GM12878 (cell line): ENCODE data around the gene MDC1. TPM values are rescaled to one million over a fixed set of nuclear protein-coding genes. Genes with fewer than 3 reads are reported as not detected.
A peak's percentile ranks its signal among the peaks of the same experiment; 100 is the strongest.

Source experiments
- ASH2L ChIP-seq: fragments of 300-600, 200-600 bp; sonication (generic); IDR thresholded peaks from 2 replicates; pipeline ENCODE4 v1.6.1; 2017; ENCODE audit warnings: low read depth, mild to moderate bottlenecking, borderline replicate concordance
- BACH1 ChIP-seq: fragments of 450-650 bp; IDR thresholded peaks from 2 replicates; pipeline ENCODE4 v1.6.1; 2017; ENCODE audit warnings: mild to moderate bottlenecking, borderline replicate concordance
- CBX3 ChIP-seq: fragments of 200-600 bp; sonication (generic); IDR thresholded peaks from 2 replicates; pipeline ENCODE4 v1.6.1; 2016; ENCODE audit warnings: low read depth, borderline replicate concordance
- EZH2 ChIP-seq: IDR thresholded peaks from 2 replicates; pipeline ENCODE4 v1.6.1; 2012; ENCODE audit warnings: low read depth, mild to moderate bottlenecking, control low read depth, inconsistent platforms, low read length, borderline replicate concordance; ENCODE audit not compliant: control insufficient read depth
- HDGF ChIP-seq: fragments of 450-650 bp; IDR thresholded peaks from 2 replicates; pipeline ENCODE4 v1.6.1; 2016; ENCODE audit warnings: antibody characterized with exemption
- KAT2A ChIP-seq: conservative IDR thresholded peaks from 2 replicates; pipeline ENCODE4 v1.6.1; 2011; ENCODE audit warnings: low read depth, low read length; ENCODE audit not compliant: control insufficient read depth
- MAX ChIP-seq: IDR thresholded peaks from 2 replicates; pipeline ENCODE4 v1.6.1; 2012; ENCODE audit warnings: low read depth, low read length, improper control_type of control experiment
- MLLT1 ChIP-seq: fragments of 450-650 bp; IDR thresholded peaks from 2 replicates; pipeline ENCODE4 v1.6.1; 2016; ENCODE audit warnings: mild to moderate bottlenecking
- NFXL1 ChIP-seq: fragments of 450-650 bp; IDR thresholded peaks from 2 replicates; pipeline ENCODE4 v1.6.1; 2017; ENCODE audit warnings: antibody characterized with exemption, mild to moderate bottlenecking, borderline replicate concordance
- PML ChIP-seq: IDR thresholded peaks from 2 replicates; pipeline ENCODE4 v1.6.1; 2012; ENCODE audit warnings: low read length, inconsistent platforms
- RFX5 ChIP-seq: IDR thresholded peaks from 2 replicates; pipeline ENCODE4 v1.6.1; 2011; ENCODE audit warnings: low read depth, low read length, improper control_type of control experiment
- SMC3 ChIP-seq: IDR thresholded peaks from 2 replicates; pipeline ENCODE4 v1.6.1; 2011; ENCODE audit warnings: low read length, improper control_type of control experiment, borderline replicate concordance
- TCF3 ChIP-seq: IDR thresholded peaks from 2 replicates; pipeline ENCODE4 v1.6.1; 2012; ENCODE audit warnings: low read depth, mild to moderate bottlenecking, low read length, borderline replicate concordance; ENCODE audit not compliant: insufficient read depth
- polyA plus RNA-seq, 11 experiments: library from polyadenylated mRNA; depleted of rRNA in 4 of 11; unstranded in 6 of 11; stranded (reverse) in 5 of 11; fragments of >200 nt; fragmentation: Nextera tagmentation in 4 of 11; fragmentation: Illumina TruSeq in 1 of 11; extraction: Ambion mirVana in 4 of 11; extraction: Trizol in 1 of 11; gene quantifications; 1 replicate in 1 of 11; 2 replicates in 10 of 11; pipeline versions ENCODE4 v1.2.1 to v1.2.3, GENCODE V29; 2011 to 2016; ENCODE audit warnings: inconsistent platforms in 2 of 11, missing spikeins in 2 of 11, low read depth in 1 of 11
- total RNA-seq, 4 experiments: library from RNA; depleted of rRNA in 3 of 4; stranded (reverse); fragments of >200 nt in 3 of 4; fragmentation: Illumina TruSeq in 1 of 4; extraction: Trizol in 1 of 4; gene quantifications; 2 replicates each; pipeline versions ENCODE4 v1.2.1 to v1.2.3, GENCODE V29; 2013 to 2021
- TF ChIP-seq, protein P1 (sequence below): fragments of 450-650 bp; IDR thresholded peaks from 2 replicates; pipeline ENCODE4 v1.6.1; 2017; ENCODE audit warnings: mild to moderate bottlenecking
- TF ChIP-seq, protein P2 (sequence below): fragments of 450-650 bp; IDR thresholded peaks from 2 replicates; pipeline ENCODE4 v1.6.1; 2017; ENCODE audit warnings: mild to moderate bottlenecking, moderate library complexity
- TF ChIP-seq, protein P3 (sequence below): fragments of 450-650 bp; IDR thresholded peaks from 2 replicates; pipeline ENCODE4 v1.6.1; 2018; ENCODE audit warnings: borderline replicate concordance, mild to moderate bottlenecking; ENCODE audit not compliant: partially characterized antibody
- TF ChIP-seq, protein P4 (sequence below): IDR thresholded peaks from 2 replicates; pipeline ENCODE4 v1.6.1; 2011; ENCODE audit warnings: low read depth, low read length, improper control_type of control experiment, borderline replicate concordance

The MDC1 gene
- total and polyA plus RNA-seq, 10 of the 15 experiments (the other 5 are each of a cell fraction or from before 2014, with no cell fraction given) = 5.1 to 62.5 (median 22.4) TPM

GRCh38 chr6:30721198-30722024 is 4.3 kb upstream of the MDC1 start (continued):
- TF ChIP-seq EZH2 (no peak), HDGF (0 out of 2 replicates have a peak, but pooled peaks have one; percentile 21), KAT2A (no peak), ASH2L (no peak), CBX3 (no peak), RFX5 (no peak), MLLT1 (0 out of 2 replicates have a peak, but pooled peaks have one; percentile 16), SMC3 (0 out of 2 replicates have a peak, but pooled peaks have one; percentile 4), PML (no peak), TCF3 (0 out of 2 replicates have a peak, but pooled peaks have one; percentile 3), MAX (peak; percentile 97), BACH1 (peak; percentile 99), NFXL1 (no peak)
- TF ChIP-seq, protein P1, sequence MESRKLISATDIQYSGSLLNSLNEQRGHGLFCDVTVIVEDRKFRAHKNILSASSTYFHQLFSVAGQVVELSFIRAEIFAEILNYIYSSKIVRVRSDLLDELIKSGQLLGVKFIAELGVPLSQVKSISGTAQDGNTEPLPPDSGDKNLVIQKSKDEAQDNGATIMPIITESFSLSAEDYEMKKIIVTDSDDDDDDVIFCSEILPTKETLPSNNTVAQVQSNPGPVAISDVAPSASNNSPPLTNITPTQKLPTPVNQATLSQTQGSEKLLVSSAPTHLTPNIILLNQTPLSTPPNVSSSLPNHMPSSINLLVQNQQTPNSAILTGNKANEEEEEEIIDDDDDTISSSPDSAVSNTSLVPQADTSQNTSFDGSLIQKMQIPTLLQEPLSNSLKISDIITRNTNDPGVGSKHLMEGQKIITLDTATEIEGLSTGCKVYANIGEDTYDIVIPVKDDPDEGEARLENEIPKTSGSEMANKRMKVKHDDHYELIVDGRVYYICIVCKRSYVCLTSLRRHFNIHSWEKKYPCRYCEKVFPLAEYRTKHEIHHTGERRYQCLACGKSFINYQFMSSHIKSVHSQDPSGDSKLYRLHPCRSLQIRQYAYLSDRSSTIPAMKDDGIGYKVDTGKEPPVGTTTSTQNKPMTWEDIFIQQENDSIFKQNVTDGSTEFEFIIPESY = no peak
- TF ChIP-seq, protein P2, sequence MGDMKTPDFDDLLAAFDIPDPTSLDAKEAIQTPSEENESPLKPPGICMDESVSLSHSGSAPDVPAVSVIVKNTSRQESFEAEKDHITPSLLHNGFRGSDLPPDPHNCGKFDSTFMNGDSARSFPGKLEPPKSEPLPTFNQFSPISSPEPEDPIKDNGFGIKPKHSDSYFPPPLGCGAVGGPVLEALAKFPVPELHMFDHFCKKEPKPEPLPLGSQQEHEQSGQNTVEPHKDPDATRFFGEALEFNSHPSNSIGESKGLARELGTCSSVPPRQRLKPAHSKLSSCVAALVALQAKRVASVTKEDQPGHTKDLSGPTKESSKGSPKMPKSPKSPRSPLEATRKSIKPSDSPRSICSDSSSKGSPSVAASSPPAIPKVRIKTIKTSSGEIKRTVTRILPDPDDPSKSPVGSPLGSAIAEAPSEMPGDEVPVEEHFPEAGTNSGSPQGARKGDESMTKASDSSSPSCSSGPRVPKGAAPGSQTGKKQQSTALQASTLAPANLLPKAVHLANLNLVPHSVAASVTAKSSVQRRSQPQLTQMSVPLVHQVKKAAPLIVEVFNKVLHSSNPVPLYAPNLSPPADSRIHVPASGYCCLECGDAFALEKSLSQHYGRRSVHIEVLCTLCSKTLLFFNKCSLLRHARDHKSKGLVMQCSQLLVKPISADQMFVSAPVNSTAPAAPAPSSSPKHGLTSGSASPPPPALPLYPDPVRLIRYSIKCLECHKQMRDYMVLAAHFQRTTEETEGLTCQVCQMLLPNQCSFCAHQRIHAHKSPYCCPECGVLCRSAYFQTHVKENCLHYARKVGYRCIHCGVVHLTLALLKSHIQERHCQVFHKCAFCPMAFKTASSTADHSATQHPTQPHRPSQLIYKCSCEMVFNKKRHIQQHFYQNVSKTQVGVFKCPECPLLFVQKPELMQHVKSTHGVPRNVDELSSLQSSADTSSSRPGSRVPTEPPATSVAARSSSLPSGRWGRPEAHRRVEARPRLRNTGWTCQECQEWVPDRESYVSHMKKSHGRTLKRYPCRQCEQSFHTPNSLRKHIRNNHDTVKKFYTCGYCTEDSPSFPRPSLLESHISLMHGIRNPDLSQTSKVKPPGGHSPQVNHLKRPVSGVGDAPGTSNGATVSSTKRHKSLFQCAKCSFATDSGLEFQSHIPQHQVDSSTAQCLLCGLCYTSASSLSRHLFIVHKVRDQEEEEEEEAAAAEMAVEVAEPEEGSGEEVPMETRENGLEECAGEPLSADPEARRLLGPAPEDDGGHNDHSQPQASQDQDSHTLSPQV = no peak
- TF ChIP-seq, protein P3, sequence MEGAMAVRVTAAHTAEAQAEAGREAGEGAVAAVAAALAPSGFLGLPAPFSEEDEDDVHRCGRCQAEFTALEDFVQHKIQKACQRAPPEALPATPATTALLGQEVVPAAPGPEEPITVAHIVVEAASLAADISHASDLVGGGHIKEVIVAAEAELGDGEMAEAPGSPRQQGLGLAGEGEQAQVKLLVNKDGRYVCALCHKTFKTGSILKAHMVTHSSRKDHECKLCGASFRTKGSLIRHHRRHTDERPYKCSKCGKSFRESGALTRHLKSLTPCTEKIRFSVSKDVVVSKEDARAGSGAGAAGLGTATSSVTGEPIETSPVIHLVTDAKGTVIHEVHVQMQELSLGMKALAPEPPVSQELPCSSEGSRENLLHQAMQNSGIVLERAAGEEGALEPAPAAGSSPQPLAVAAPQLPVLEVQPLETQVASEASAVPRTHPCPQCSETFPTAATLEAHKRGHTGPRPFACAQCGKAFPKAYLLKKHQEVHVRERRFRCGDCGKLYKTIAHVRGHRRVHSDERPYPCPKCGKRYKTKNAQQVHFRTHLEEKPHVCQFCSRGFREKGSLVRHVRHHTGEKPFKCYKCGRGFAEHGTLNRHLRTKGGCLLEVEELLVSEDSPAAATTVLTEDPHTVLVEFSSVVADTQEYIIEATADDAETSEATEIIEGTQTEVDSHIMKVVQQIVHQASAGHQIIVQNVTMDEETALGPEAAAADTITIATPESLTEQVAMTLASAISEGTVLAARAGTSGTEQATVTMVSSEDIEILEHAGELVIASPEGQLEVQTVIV = no peak
- TF ChIP-seq, protein P4, sequence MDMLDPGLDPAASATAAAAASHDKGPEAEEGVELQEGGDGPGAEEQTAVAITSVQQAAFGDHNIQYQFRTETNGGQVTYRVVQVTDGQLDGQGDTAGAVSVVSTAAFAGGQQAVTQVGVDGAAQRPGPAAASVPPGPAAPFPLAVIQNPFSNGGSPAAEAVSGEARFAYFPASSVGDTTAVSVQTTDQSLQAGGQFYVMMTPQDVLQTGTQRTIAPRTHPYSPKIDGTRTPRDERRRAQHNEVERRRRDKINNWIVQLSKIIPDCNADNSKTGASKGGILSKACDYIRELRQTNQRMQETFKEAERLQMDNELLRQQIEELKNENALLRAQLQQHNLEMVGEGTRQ = peak; percentile 87
